Dermis microvascular lymphatic vessel endothelial cell (primary cell): Measurements from ENCODE around the gene NOTCH2. TPM values are rescaled to one million over a fixed set of nuclear protein-coding genes. Genes with fewer than 3 reads are reported as not detected.

Experiments used
- DNase-seq, 2 donors: peaks; one replicate each; pipeline versions ENCODE4 v3.0.0 to v3.0.0-alpha.2; 2010; ENCODE audit warnings: low read depth in 2 of 2
- total RNA-seq: library from RNA; depleted of rRNA; stranded (reverse); fragments of >200 nt; gene quantifications from 2 replicates; pipeline ENCODE4 v1.2.1, GENCODE V29; 2014

Gene NOTCH2
- total RNA-seq, 1 donor from 2014 or later, result 22.5 TPM

GRCh38 chr1:119878171-119878570, 191.3 kb downstream of the NOTCH2 start:
- DNase-seq, result no peak

DNA sequence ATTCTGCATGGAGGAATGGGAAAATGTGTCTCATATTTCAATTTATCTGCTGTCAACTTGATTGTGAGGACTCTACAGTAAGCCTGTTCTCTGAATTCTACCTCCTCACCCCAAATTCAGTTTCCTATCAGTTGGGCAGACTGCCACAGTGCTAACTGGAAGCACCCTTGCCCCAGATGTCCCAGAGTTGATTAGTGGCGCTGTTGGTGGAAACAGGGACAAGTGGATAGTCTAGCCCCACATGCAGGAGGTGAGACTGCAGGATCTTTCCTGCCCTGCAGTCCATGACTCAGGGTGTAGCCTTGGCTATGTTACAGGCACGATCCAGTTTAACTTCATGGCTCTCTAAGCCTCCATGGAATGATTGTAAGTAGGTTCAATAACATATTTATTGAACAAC, 195.3 kb downstream of the NOTCH2 start:
- no peak for DNase-seq

GRCh38 chr1:119873135-119874015, 196.1 kb downstream of the NOTCH2 start:
- DNase-seq, result no peak

GRCh38 chr1:119871881-119872280, 197.6 kb downstream of the NOTCH2 start:
- no peak for DNase-seq

DNA sequence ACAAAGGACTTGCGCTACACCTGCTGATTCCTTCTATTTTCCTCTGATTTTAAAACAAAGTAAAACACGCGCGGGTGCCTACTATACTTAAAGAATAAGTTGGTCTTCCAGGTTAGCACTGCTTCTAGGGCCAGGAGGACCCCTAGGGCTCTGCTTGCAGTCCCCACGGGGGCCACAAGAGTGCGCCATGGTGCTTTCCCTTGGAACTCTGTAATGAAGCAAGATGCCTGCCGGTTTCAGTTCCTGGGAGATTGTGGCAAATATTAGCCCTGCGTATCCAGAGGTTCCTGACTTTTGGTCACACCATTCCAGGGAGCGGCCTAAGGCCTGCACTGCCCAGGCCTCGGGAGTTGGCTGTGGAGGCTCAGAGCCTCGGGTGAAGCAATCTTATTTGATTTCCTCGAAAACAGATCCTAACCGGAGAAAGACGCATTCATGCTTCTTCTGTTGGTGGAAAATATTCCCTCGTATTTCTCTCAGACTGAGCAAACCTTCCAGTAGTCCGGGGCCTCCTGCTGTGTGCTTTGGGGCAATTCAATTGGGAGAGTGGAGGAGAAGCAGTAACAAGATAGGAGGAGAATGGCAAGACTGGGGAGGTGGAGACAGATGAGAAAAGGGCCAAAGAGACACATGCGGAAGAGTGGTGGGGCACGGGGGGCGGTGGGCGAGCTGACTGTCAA, 198.4 kb downstream of the NOTCH2 start:
- DNase-seq, result peak; percentile 7 to 51

DNA sequence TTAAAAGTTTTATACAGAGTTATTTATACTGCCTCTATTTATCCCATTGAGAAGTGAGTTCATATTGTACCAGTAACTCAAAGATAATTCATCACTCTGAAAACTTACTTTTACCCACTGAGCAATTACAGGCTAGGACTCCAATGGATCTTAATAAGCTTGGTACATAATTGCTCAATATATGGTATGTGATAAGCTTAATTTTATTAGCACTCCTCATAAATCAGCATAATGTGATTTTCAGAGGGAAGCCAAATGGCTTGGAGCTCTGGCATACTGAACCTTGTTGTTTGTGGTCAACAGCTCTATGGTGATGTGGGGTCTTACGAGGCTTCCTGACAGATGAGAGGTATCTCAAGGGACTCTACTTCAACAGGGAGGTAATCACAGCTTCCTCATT, 199.5 kb downstream of the NOTCH2 start:
- DNase-seq, result no peak

GRCh38 chr1:119868176-119868575, 201.3 kb downstream of the NOTCH2 start:
- DNase-seq, result no peak

DNA sequence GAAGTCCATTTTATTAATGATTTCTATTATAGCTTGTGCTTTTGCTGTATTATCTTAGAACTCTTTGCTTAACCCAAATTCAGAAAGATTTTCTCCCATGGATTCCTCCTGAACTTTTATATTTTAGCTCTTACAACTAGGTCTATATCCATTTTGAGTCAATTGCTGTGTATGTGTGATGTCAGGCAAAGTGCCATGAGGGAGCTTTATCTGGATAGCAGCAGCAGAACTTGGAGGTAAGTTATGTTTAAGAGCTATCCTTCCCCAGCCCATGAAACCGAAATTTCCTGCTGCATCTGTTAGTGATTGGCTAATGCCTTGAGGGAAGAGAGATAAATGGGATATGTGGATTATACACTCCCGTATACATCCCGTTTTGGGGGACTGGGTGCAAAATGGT, 203.0 kb downstream of the NOTCH2 start:
- no peak for DNase-seq

DNA sequence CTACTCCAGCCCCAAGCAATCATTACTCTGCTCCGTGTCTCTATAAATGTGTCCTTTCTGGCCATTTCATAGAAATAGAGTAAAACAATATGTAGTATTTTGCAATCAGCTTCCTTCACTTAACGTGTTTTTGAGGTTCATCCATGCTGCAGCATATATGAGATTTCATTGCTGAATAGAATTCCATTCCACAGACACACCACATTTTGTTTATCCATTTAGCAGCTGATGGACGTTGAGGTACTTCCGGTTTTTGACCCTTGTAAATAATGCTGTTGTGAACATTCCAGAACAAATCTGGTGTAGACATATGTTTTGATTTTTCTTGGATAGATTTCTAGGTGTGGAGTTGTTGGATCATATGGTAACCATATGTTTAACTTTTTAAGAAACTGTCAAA, 203.8 kb downstream of the NOTCH2 start:
- no peak for DNase-seq

DNA sequence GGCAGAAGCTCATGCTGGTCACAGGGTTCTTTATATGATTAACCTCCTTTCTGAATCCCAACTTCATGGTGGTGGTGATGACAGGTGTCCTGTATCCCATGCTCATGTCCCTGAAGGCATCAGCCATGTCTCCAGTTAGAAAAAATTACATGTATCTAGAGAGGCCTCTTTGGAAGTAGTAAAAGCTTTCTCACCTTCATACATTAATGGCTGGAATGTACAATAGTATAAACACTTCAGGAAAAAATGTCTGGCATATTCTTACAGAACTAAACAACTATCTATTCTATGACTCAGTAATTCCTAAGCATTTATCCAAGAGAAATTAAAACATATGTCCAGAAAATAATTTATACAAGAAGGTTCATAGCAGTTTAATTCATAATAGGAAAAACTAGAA, 207.2 kb downstream of the NOTCH2 start:
- no peak for DNase-seq

Other genes with a start within 250 kb of the NOTCH2 start
- not detected in 2 replicates for gene ADAM30, start 173.1 kb downstream of the NOTCH2 start, total RNA-seq
- gene SEC22B, start 106.9 kb upstream of the NOTCH2 start, total RNA-seq, result 20.4 and 22.0 TPM in 2 replicates